H1 (cell line): Measurements from ENCODE around the gene ELFN2. TPM values are rescaled to one million over a fixed set of nuclear protein-coding genes. Genes with fewer than 3 reads are reported as not detected.

Experiments used
- CTCF ChIA-PET: fragments of 300-600 bp; sonication (Branson Sonifier 250); formaldehyde crosslinking; loops from one replicate; lab custom pipeline; 2021; ENCODE audit not compliant: partially characterized antibody; lab: Charles Lee
- POLR2A ChIA-PET: fragments of 300-600 bp; sonication (Branson Sonifier 250); formaldehyde crosslinking; loops from one replicate; lab custom pipeline; 2021; ENCODE audit warnings: inconsistent platforms; ENCODE audit not compliant: partially characterized antibody; lab: Charles Lee
- DNase-seq, 2 experiments: peaks; one replicate each; pipeline versions ENCODE4 v3.0.0 to v3.0.0-alpha.2; 2010 to 2022; ENCODE audit warnings: low spot score in 2 of 2, low read depth in 1 of 2, mixed read lengths in 1 of 2
- FAIRE-seq: peaks from 2 replicates; lab custom pipeline; 2011; peaks lifted over from hg19 to GRCh38; lab: Jason Lieb, UNC
- H2AFZ ChIP-seq: 2 replicates; pipeline ENCODE4 v1.8.1; 2012; ENCODE audit warnings: low read length, inconsistent platforms
- H2AK5ac ChIP-seq: 2 replicates; pipeline ENCODE4 v1.6.1; 2013; ENCODE audit warnings: low read depth, low read length
- H2BK120ac ChIP-seq: replicated peaks from 2 replicates; pipeline ENCODE3; 2013; ENCODE audit warnings: low read depth, low read length, inconsistent platforms
- H2BK12ac ChIP-seq: 2 replicates; pipeline ENCODE4 v1.6.1; 2013; ENCODE audit warnings: low read depth, low read length
- H2BK15ac ChIP-seq: 2 replicates; pipeline ENCODE4 v1.6.1; 2013; ENCODE audit warnings: low read length
- H2BK20ac ChIP-seq: 2 replicates; pipeline ENCODE4 v1.6.1; 2013; ENCODE audit warnings: low read length
- H2BK5ac ChIP-seq: 2 replicates; pipeline ENCODE4 v1.6.1; 2013; ENCODE audit warnings: low read depth, low read length
- H3K14ac ChIP-seq: 2 replicates; pipeline ENCODE4 v1.6.1; 2013; ENCODE audit warnings: inconsistent platforms; ENCODE audit not compliant: insufficient read length
- H3K18ac ChIP-seq: 2 replicates; pipeline ENCODE4 v1.6.1; 2013; ENCODE audit warnings: low read length; ENCODE audit errors: extremely low read depth
- H3K23ac ChIP-seq: 2 replicates; pipeline ENCODE4 v1.6.1; 2013; ENCODE audit warnings: inconsistent platforms; ENCODE audit not compliant: insufficient read length
- H3K23me2 ChIP-seq: 2 replicates; pipeline ENCODE4 v1.6.1; 2013; ENCODE audit warnings: low read depth, low read length
- H3K27ac ChIP-seq: 2 replicates; pipeline ENCODE4 v1.6.1; 2011; ENCODE audit warnings: low read depth, low read length, inconsistent platforms
- H3K27me3 ChIP-seq, 4 experiments: replicated peaks in 1 of 4; 1 replicate in 1 of 4; 2 replicates in 3 of 4; pipeline versions ENCODE4 v1.6.1 to v1.8.1; 2011 to 2013; ENCODE audit warnings: low read length in 3 of 4, mild to moderate bottlenecking in 3 of 4, inconsistent platforms in 2 of 4, mixed read lengths in 2 of 4, moderate library complexity in 1 of 4; ENCODE audit not compliant: control insufficient read depth in 3 of 4, insufficient read depth in 3 of 4; ENCODE audit errors: extremely low read depth in 1 of 4
- H3K36me3 ChIP-seq, 4 experiments: 2 replicates each; pipeline versions ENCODE4 v1.6.1 to v1.8.1; 2011 to 2013; ENCODE audit warnings: mild to moderate bottlenecking in 4 of 4, low read length in 3 of 4, moderate library complexity in 2 of 4, control low read depth in 1 of 4, inconsistent platforms in 1 of 4; ENCODE audit not compliant: insufficient read depth in 4 of 4, control insufficient read depth in 2 of 4
- H3K4ac ChIP-seq: replicated peaks from 2 replicates; pipeline ENCODE3; 2013; ENCODE audit warnings: low read length, low read depth, mixed read lengths, inconsistent platforms; ENCODE audit not compliant: insufficient read length
- H3K4me1 ChIP-seq, 4 experiments: replicated peaks in 1 of 4; 1 replicate in 1 of 4; 2 replicates in 3 of 4; pipeline versions ENCODE4 v1.6.1 to v1.8.1; 2011 to 2013; ENCODE audit warnings: low read length in 3 of 4, inconsistent platforms in 2 of 4, mixed read lengths in 1 of 4; ENCODE audit not compliant: insufficient read depth in 4 of 4, control insufficient read depth in 3 of 4
- H3K4me2 ChIP-seq, 2 experiments: 2 replicates each; pipeline versions ENCODE4 v1.6.1 to v1.8.1; 2011 to 2013; ENCODE audit warnings: low read depth in 2 of 2, low read length in 2 of 2, control low read depth in 1 of 2, inconsistent platforms in 1 of 2, mild to moderate bottlenecking in 1 of 2; ENCODE audit not compliant: insufficient read depth in 1 of 2
- H3K4me3 ChIP-seq, 4 experiments: fragments of 200-600, 300-600 bp in 1 of 4; sonication (generic), shearing (Covaris generic), sonication (Bioruptor Twin) in 1 of 4; 2 replicates each; pipeline versions ENCODE4 v1.5.1 to v1.8.1; 2011 to 2016; ENCODE audit warnings: low read length in 4 of 4, low read depth in 3 of 4, control low read depth in 2 of 4, inconsistent platforms in 2 of 4, mild to moderate bottlenecking in 2 of 4, mixed read lengths in 1 of 4, moderate library complexity in 1 of 4; ENCODE audit not compliant: insufficient read depth in 2 of 4; ENCODE audit errors: extremely low read depth in 1 of 4
- H3K56ac ChIP-seq: replicated peaks from 2 replicates; pipeline ENCODE3; 2013; ENCODE audit warnings: low read depth, mild to moderate bottlenecking, mixed read lengths, low read length, inconsistent platforms; ENCODE audit not compliant: insufficient read length
- H3K79me1 ChIP-seq: 2 replicates; pipeline ENCODE4 v1.6.1; 2013; ENCODE audit warnings: low read depth, low read length, control low read depth
- H3K79me2 ChIP-seq, 2 experiments: 2 replicates each; pipeline versions ENCODE4 v1.6.1 to v1.8.1; 2012 to 2013; ENCODE audit warnings: low read length in 2 of 2, mild to moderate bottlenecking in 2 of 2, inconsistent platforms in 1 of 2; ENCODE audit not compliant: insufficient read depth in 2 of 2, control insufficient read depth in 1 of 2
- H3K9ac ChIP-seq, 4 experiments: replicated peaks in 1 of 4; 1 replicate in 1 of 4; 2 replicates in 3 of 4; pipeline versions ENCODE4 v1.6.1 to v1.8.1; 2011 to 2013; ENCODE audit warnings: low read depth in 3 of 4, low read length in 3 of 4, control low read depth in 2 of 4, mild to moderate bottlenecking in 2 of 4, moderate library complexity in 2 of 4, inconsistent platforms in 1 of 4; ENCODE audit errors: extremely low read depth in 1 of 4
- H3K9me3 ChIP-seq, 2 experiments: 2 replicates each; pipeline versions ENCODE4 v1.6.1 to v1.8.1; 2012 to 2013; ENCODE audit warnings: mild to moderate bottlenecking in 2 of 2, moderate library complexity in 2 of 2, control low read depth in 1 of 2, inconsistent platforms in 1 of 2, low read depth in 1 of 2, low read length in 1 of 2, mixed read lengths in 1 of 2; ENCODE audit not compliant: insufficient read depth in 2 of 2
- H4K20me1 ChIP-seq, 2 experiments: replicated peaks in 1 of 2; 2 replicates each; pipeline versions ENCODE3 to v1.8.1; 2011 to 2013; ENCODE audit warnings: inconsistent platforms in 2 of 2, low read length in 2 of 2, mild to moderate bottlenecking in 1 of 2; ENCODE audit not compliant: insufficient read depth in 2 of 2, control insufficient read depth in 1 of 2
- H4K5ac ChIP-seq: 2 replicates; pipeline ENCODE4 v1.6.1; 2013; ENCODE audit warnings: low read length, low read depth, mixed read lengths, inconsistent platforms; ENCODE audit not compliant: insufficient read length
- H4K8ac ChIP-seq: 2 replicates; pipeline ENCODE4 v1.8.0; 2013; ENCODE audit warnings: mild to moderate bottlenecking, moderate library complexity, low read length, inconsistent platforms; ENCODE audit not compliant: insufficient read depth; ENCODE audit errors: extremely low read depth
- H4K91ac ChIP-seq: replicated peaks from 2 replicates; pipeline ENCODE3; 2013; ENCODE audit warnings: low read length, mixed read lengths, inconsistent platforms; ENCODE audit not compliant: insufficient read length
- EP300 ChIP-seq, 2 experiments: IDR thresholded peaks; 1 replicate in 1 of 2; 2 replicates in 1 of 2; pipeline ENCODE4 v1.6.1; 2011 to 2012; ENCODE audit warnings: low read depth in 2 of 2, low read length in 2 of 2, mild to moderate bottlenecking in 2 of 2, borderline replicate concordance in 1 of 2, inconsistent platforms in 1 of 2, moderate library complexity in 1 of 2
- RFX5 ChIP-seq: IDR thresholded peaks from 2 replicates; pipeline ENCODE4 v1.6.1; 2011; ENCODE audit warnings: low read depth, low read length, improper control_type of control experiment, borderline replicate concordance
- SIN3A ChIP-seq, 2 experiments: IDR thresholded peaks in 1 of 2; conservative IDR thresholded peaks in 1 of 2; 2 replicates each; pipeline ENCODE4 v1.6.1; 2011 to 2012; ENCODE audit warnings: low read length in 2 of 2, improper control_type of control experiment in 1 of 2, low read depth in 1 of 2, mild to moderate bottlenecking in 1 of 2
- WGBS, 2 experiments: shearing (Covaris generic) in 1 of 2; methylation state at CpG; one replicate each; pipeline versions ENCODE4 v1.1.6 to v1.1.7; 2013 to 2015; ENCODE audit warnings: low lambda C conversion rate in 2 of 2, mixed read lengths in 2 of 2, inconsistent platforms in 1 of 2, low coverage in 1 of 2, missing lambda C conversion rate in 1 of 2; ENCODE audit not compliant: insufficient replicate concordance in 2 of 2, insufficient coverage in 1 of 2, insufficient read length in 1 of 2; ENCODE audit errors: extremely low coverage in 1 of 2, missing lambda C conversion rate in 1 of 2; 5-methylcytosine and 5-hydroxymethylcytosine counted together
- polyA plus RNA-seq, 7 experiments: library from polyadenylated mRNA; depleted of rRNA in 3 of 7; stranded (reverse) in 5 of 7; unstranded in 2 of 7; fragments of >200 nt in 5 of 7; fragments of 200-250 nt in 2 of 7; gene quantifications; 1 replicate in 5 of 7; 2 replicates in 1 of 7; 4 replicates in 1 of 7; pipeline versions ENCODE4 v1.2.1 to v1.2.3, GENCODE V29; 2011 to 2013; ENCODE audit warnings: missing spikeins in 2 of 7, mixed read lengths in 2 of 7
- total RNA-seq: library from RNA; stranded (reverse); fragmentation: NEBNext Ultra II Directional; extraction: Animal tissue kit (Norgen Biotek cat#: 25700); gene quantifications from 2 replicates; pipeline ENCODE4 v1.2.1, GENCODE V29; 2021
- TF ChIP-seq, protein P1 (sequence below): IDR thresholded peaks from 2 replicates; pipeline ENCODE4 v1.6.1; 2012; ENCODE audit warnings: low read length, inconsistent platforms

The ELFN2 gene
- total and polyA plus RNA-seq, 2 of the 8 experiments (the other 6 are each of a cell fraction or from before 2014, with no cell fraction given), result 0.63 to 0.88 TPM

DNA sequence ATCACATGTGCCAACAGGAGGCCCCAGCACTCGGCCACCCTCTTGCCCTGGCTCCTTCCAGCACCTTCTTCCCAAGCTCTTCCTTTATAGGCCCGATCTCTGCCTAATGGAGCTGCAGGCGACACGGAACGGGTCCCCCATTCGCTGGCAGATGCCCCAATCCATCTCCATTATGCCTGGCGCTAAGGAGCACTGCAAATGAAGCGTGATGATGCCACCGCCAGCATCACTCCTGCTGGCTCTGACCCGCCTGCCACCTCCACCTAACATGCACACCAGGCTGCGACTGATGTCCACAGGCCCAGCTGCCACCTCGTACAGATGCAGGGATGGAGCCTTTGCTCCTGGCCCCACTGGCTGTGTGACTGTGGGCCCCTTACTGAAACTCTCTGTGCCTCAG, 33.5 kb downstream of the ELFN2 start:
- Histone ChIP-seq H2AK5ac (no peak overlapping the region), H3K27me3 (no peaks in the 10 kb centered on the region; a peak in 1 of 7 replicates), H3K79me2 (no peaks in the 10 kb centered on the region), H4K8ac (no peak overlapping the region; the same call in 1 of the 2 replicates), H2BK120ac (no peak overlapping the region), H4K20me1 (no peaks in the 10 kb centered on the region), H3K4me3 (no peak overlapping the region), H2AFZ (no peak overlapping the region), H3K36me3 (no peaks in the 10 kb centered on the region), H3K14ac (no peak overlapping the region), H3K56ac (no peak overlapping the region), H3K23ac (no peak overlapping the region), H3K27ac (no peak overlapping the region), H3K4me2 (no peak overlapping the region), H2BK5ac (no peak overlapping the region), H3K18ac (no peak overlapping the region), H3K9ac (no peak overlapping the region), H3K4me1 (no peaks in the 10 kb centered on the region; a peak in 2 of 7 replicates), H4K5ac (no peak overlapping the region), H3K79me1 (no peaks in the 10 kb centered on the region), H3K9me3 (no peaks in the 10 kb centered on the region), H2BK12ac (peak overlapping the region; percentile 7; the same call in 1 of the 2 replicates), H3K23me2 (no peaks in the 10 kb centered on the region), H4K91ac (no peak overlapping the region), H3K4ac (no peak overlapping the region), H2BK20ac (no peak overlapping the region), H2BK15ac (no peak overlapping the region)
- TF ChIP-seq SIN3A (conservative IDR thresholded peaks at IDR 0.05 in 1 of 2, IDR thresholded peaks at IDR 0.05 in 1 of 2; ENCODE audit: low read depth in 1 of 2, low read length in 2 of 2) (no peak), RFX5 (no peak), EP300 (IDR thresholded peaks at IDR 0.05; ENCODE audit: borderline replicate concordance in 1 of 2, low read depth in 2 of 2, low read length in 2 of 2) (no peak)
- TF ChIP-seq, protein P1, sequence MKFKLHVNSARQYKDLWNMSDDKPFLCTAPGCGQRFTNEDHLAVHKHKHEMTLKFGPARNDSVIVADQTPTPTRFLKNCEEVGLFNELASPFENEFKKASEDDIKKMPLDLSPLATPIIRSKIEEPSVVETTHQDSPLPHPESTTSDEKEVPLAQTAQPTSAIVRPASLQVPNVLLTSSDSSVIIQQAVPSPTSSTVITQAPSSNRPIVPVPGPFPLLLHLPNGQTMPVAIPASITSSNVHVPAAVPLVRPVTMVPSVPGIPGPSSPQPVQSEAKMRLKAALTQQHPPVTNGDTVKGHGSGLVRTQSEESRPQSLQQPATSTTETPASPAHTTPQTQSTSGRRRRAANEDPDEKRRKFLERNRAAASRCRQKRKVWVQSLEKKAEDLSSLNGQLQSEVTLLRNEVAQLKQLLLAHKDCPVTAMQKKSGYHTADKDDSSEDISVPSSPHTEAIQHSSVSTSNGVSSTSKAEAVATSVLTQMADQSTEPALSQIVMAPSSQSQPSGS, result no peak
- POLR2A ChIA-PET, result no interaction called here
- CTCF ChIA-PET, result interaction anchor here (0.7 to 2.6 kb wide), 4 partner anchors 11 to 140 kb away, joined by 3 to 6 read pairs (median 4); no protein-coding TSS in a partner anchor
- no peak for DNase-seq
- WGBS, 2 experiments, result 83% methylated on average over 12 of the region's 12 CpGs; no CpG with 5 or more reads in 1 of the 2 experiments
- no peak for FAIRE-seq
